ENCODE measurements around the gene TMEM202. TPM values are rescaled to one million over a fixed set of nuclear protein-coding genes. Genes with fewer than 3 reads are reported as not detected.
"Not testable (repeated sequence)": the region's sequence is repeated elsewhere in the genome, so short reads cannot be mapped to it uniquely, and the experiment has no call there.

The TMEM202 gene
- total RNA-seq, 2 experiments from 2014 or later, result not detected

- intact Hi-C loops (cut with micrococcal nuclease; ENCODE audit: unreplicated experiment), result no loop called here
- DNase-seq (ENCODE audit: low spot score), result no peak
Measured at GRCh38 chr15:72426753-72427152, 28.6 kb downstream of the TMEM202 start.

GRCh38 chr15:72437650-72438316, 39.7 kb downstream of the TMEM202 start:
- no peaks in the 10 kb centered on the region for H3K9me2 ChIP-seq (ENCODE audit: insufficient read depth, low read length)
- BruUV-seq (replicated peaks), result no TSS peak
- H3K4me2 ChIP-seq (ENCODE audit: low read length), result no peak overlapping the region
- TF ChIP-seq EZH2phosphoT487 (IDR thresholded peaks at IDR 0.05; ENCODE audit: borderline replicate concordance, low read depth, low read length), result no peak
- no peak for TF ChIP-seq CTCF (conservative IDR thresholded peaks at IDR 0.05; ENCODE audit: low read length)
- intact Hi-C loops (cut with micrococcal nuclease; ENCODE audit: unreplicated experiment), result no loop called here
- ChIA-PET CTCF (ENCODE audit: unreplicated experiment) (no interaction called here), POLR2A (no interaction called here)
- H3K4me3 ChIP-seq (ENCODE audit: low read depth, low read length, poor library complexity, severe bottlenecking), result no peak overlapping the region
- no peaks in the 10 kb centered on the region for H3K36me3 ChIP-seq (ENCODE audit: insufficient read depth, low read length)
- no peak overlapping the region for H2AFZ ChIP-seq (ENCODE audit: low read length)
- no peaks in the 10 kb centered on the region for H3K79me2 ChIP-seq (ENCODE audit: insufficient read depth, low read depth, low read length)
- peaks cover 10% of the 10 kb centered on the region; the same call in 1 of the 2 replicates for H3K9me3 ChIP-seq (ENCODE audit: low read length)
- H3K4me1 ChIP-seq (ENCODE audit: insufficient read depth, low read length, poor library complexity, severe bottlenecking), result no peaks in the 10 kb centered on the region
- no peak overlapping the region for H3K27ac ChIP-seq (ENCODE audit: low read depth, low read length, poor library complexity, severe bottlenecking)
- H4K20me1 ChIP-seq (ENCODE audit: insufficient read depth, low read length), result no peaks in the 10 kb centered on the region
- DNase-seq (ENCODE audit: low spot score), result no peak

More at GRCh38 chr15:72426753-72427152, 28.6 kb downstream of the TMEM202 start:
- Histone ChIP-seq H4K20me1 (ENCODE audit: insufficient read depth, low read length) (no peaks in the 10 kb centered on the region), H3K4me1 (ENCODE audit: insufficient read depth, low read length, poor library complexity, severe bottlenecking) (no peaks in the 10 kb centered on the region), H3K36me3 (ENCODE audit: insufficient read depth, low read length) (no peaks in the 10 kb centered on the region), H3K27ac (ENCODE audit: low read depth, low read length, poor library complexity, severe bottlenecking) (no peak overlapping the region), H2AFZ (ENCODE audit: low read length) (no peak overlapping the region), H3K79me2 (ENCODE audit: insufficient read depth, low read depth, low read length) (no peaks in the 10 kb centered on the region), H3K9me3 (ENCODE audit: low read length) (0 out of 2 replicates have a peak, but pooled peaks cover 3% of the 10 kb centered on the region), H3K9me2 (ENCODE audit: insufficient read depth, low read length) (no peaks in the 10 kb centered on the region), H3K4me3 (ENCODE audit: low read depth, low read length, poor library complexity, severe bottlenecking) (no peak overlapping the region), H3K4me2 (ENCODE audit: low read length) (no peak overlapping the region)
- POLR2A ChIA-PET, result no interaction called here
- no peak for TF ChIP-seq CTCF (conservative IDR thresholded peaks at IDR 0.05; ENCODE audit: low read length)
- no peak for TF ChIP-seq EZH2phosphoT487 (IDR thresholded peaks at IDR 0.05; ENCODE audit: borderline replicate concordance, low read depth, low read length)
- CTCF ChIA-PET (ENCODE audit: unreplicated experiment), result no interaction called here
- no TSS peak for BruUV-seq (replicated peaks)

GRCh38 chr15:72442848-72443247, 44.7 kb downstream of the TMEM202 start:
- H2AFZ ChIP-seq (ENCODE audit: low read length); POLR2A ChIA-PET; H3K27ac ChIP-seq (ENCODE audit: low read depth, low read length, poor library complexity, severe bottlenecking); intact Hi-C loops (cut with micrococcal nuclease; ENCODE audit: unreplicated experiment); H3K9me3 ChIP-seq (ENCODE audit: low read length); BruUV-seq (replicated peaks); H3K79me2 ChIP-seq (ENCODE audit: insufficient read depth, low read depth, low read length); H3K36me3 ChIP-seq (ENCODE audit: insufficient read depth, low read length); H3K4me3 ChIP-seq (ENCODE audit: low read depth, low read length, poor library complexity, severe bottlenecking); H3K4me1 ChIP-seq (ENCODE audit: insufficient read depth, low read length, poor library complexity, severe bottlenecking); H4K20me1 ChIP-seq (ENCODE audit: insufficient read depth, low read length); H3K9me2 ChIP-seq (ENCODE audit: insufficient read depth, low read length); DNase-seq (ENCODE audit: low spot score); H3K4me2 ChIP-seq (ENCODE audit: low read length); CTCF ChIA-PET (ENCODE audit: unreplicated experiment): not testable (repeated sequence)
